K562 (cell line): ENCODE data around the gene CSRNP2. TPM values are rescaled to one million over a fixed set of nuclear protein-coding genes. Genes with fewer than 3 reads are reported as not detected.

Experiments
- BHLHE40 ChIP-seq: IDR thresholded peaks from 2 replicates; pipeline ENCODE4 v1.6.1; 2011; ENCODE audit warnings: low read length, improper control_type of control experiment
- CBFA2T2 ChIP-seq: fragments of 450-650 bp; conservative IDR thresholded peaks from 2 replicates; pipeline ENCODE4 v1.6.1; 2017; ENCODE audit warnings: mild to moderate bottlenecking
- COPS2 ChIP-seq: fragments of 450-650 bp; conservative IDR thresholded peaks from 2 replicates; pipeline ENCODE4 v1.6.1; 2016; ENCODE audit warnings: mild to moderate bottlenecking, moderate library complexity
- EGR1 ChIP-seq: fragments of 450-650 bp; conservative IDR thresholded peaks from 2 replicates; pipeline ENCODE4 v1.6.1; 2017; ENCODE audit warnings: mild to moderate bottlenecking
- FOXA1 ChIP-seq: fragments of 450-650 bp; IDR thresholded peaks from 2 replicates; pipeline ENCODE4 v1.6.1; 2016; ENCODE audit warnings: mild to moderate bottlenecking, borderline replicate concordance
- HEY1 ChIP-seq: fragments of 250-450 bp; sonication (Bioruptor Pico); IDR thresholded peaks from 2 replicates; pipeline ENCODE4 v1.5.0; 2020; ENCODE audit warnings: mild to moderate bottlenecking, moderate library complexity, borderline replicate concordance
- KLF6 ChIP-seq: fragments of 250-450 bp; sonication (Bioruptor Pico); IDR thresholded peaks from 2 replicates; pipeline ENCODE4 v1.4.0; 2020; ENCODE audit warnings: mild to moderate bottlenecking, moderate library complexity, borderline replicate concordance
- PCBP1 ChIP-seq: fragments of 200-400 bp; formaldehyde crosslinking; IDR thresholded peaks from 2 replicates; pipeline ENCODE4 v1.6.1; 2018; ENCODE audit warnings: mild to moderate bottlenecking, low read depth, low read length; ENCODE audit not compliant: poor library complexity, severe bottlenecking
- PTTG1 ChIP-seq: fragments of 450-650 bp; IDR thresholded peaks from 2 replicates; pipeline ENCODE4 v1.6.1; 2016; ENCODE audit warnings: low read depth, mild to moderate bottlenecking, missing genetic modification characterization, missing compliant biosample characterization
- RNF219 ChIP-seq: fragments of 250-450 bp; sonication (Bioruptor Pico); IDR thresholded peaks from 2 replicates; pipeline ENCODE4 v1.5.0; 2022; ENCODE audit warnings: mild to moderate bottlenecking
- RUNX1 ChIP-seq: sonication (generic); IDR thresholded peaks from 2 replicates; pipeline ENCODE4 v1.6.1; 2016; ENCODE audit warnings: antibody characterized with exemption, low read depth
- SMAD3 ChIP-seq: fragments of 450-650 bp; formaldehyde crosslinking; conservative IDR thresholded peaks from 2 replicates; pipeline ENCODE4 v1.4.0; 2020; ENCODE audit warnings: mild to moderate bottlenecking
- SRSF7 ChIP-seq: fragments of 200-400 bp; formaldehyde crosslinking; optimal IDR thresholded peaks from 2 replicates; pipeline ENCODE3; 2017; ENCODE audit warnings: mild to moderate bottlenecking, low read depth, low read length
- TEAD1 ChIP-seq, 2 experiments: fragments of 450-650 bp in 1 of 2; sonication (generic) in 1 of 2; formaldehyde crosslinking; IDR thresholded peaks; 2 replicates each; pipeline versions ENCODE4 v1.4.0 to v1.8.0; 2020 to 2022; ENCODE audit warnings: mild to moderate bottlenecking in 2 of 2, missing genetic modification reagents in 1 of 2
- TOE1 ChIP-seq, 2 experiments: fragments of 450-650 bp in 1 of 2; sonication (generic) in 1 of 2; formaldehyde crosslinking in 1 of 2; IDR thresholded peaks; 2 replicates each; pipeline versions ENCODE4 v1.7.1 to v1.8.0; 2016 to 2022; ENCODE audit warnings: borderline replicate concordance in 2 of 2, mild to moderate bottlenecking in 2 of 2, antibody characterized with exemption in 1 of 2, inconsistent platforms in 1 of 2, low read depth in 1 of 2, missing genetic modification reagents in 1 of 2, moderate library complexity in 1 of 2
- ZBTB7A ChIP-seq: IDR thresholded peaks from 2 replicates; pipeline ENCODE4 v1.6.1; 2011; ENCODE audit warnings: low read depth, mild to moderate bottlenecking, low read length, moderate library complexity, borderline replicate concordance; ENCODE audit not compliant: control insufficient read depth
- ZNF121 ChIP-seq: sonication (generic); formaldehyde crosslinking; conservative IDR thresholded peaks from 2 replicates; pipeline ENCODE4 v1.8.0; 2022; ENCODE audit warnings: missing genetic modification reagents
- ZNF174 ChIP-seq: fragments of 250-450 bp; sonication (Bioruptor Pico); IDR thresholded peaks from 2 replicates; pipeline ENCODE4 v1.4.0; 2020; ENCODE audit warnings: mild to moderate bottlenecking
- ZNF583 ChIP-seq: fragments of 250-450 bp; sonication (Bioruptor Pico); IDR thresholded peaks from 2 replicates; pipeline ENCODE4 v1.4.0; 2020
- ZNF696 ChIP-seq: fragments of 250-450 bp; sonication (Bioruptor Pico); conservative IDR thresholded peaks from 2 replicates; pipeline ENCODE4 v1.4.0; 2020; ENCODE audit warnings: mild to moderate bottlenecking, moderate library complexity
- ZNF75A ChIP-seq: fragments of 450-650 bp; formaldehyde crosslinking; IDR thresholded peaks from 2 replicates; pipeline ENCODE4 v1.4.0; 2020; ENCODE audit warnings: mild to moderate bottlenecking
- polyA plus RNA-seq, 8 experiments: library from polyadenylated mRNA; depleted of rRNA in 4 of 8; stranded (reverse) in 5 of 8; unstranded in 3 of 8; fragments of >200 nt; fragmentation: Nextera tagmentation in 2 of 8; fragmentation: Illumina TruSeq in 1 of 8; extraction: Ambion mirVana in 2 of 8; extraction: Trizol in 1 of 8; gene quantifications; 2 replicates each; pipeline versions ENCODE4 v1.2.1 to v1.2.3, GENCODE V29; 2011 to 2014; ENCODE audit warnings: inconsistent platforms in 1 of 8, missing spikeins in 1 of 8
- total RNA-seq, 7 experiments: library from RNA; depleted of rRNA in 6 of 7; stranded (reverse); fragments of >200 nt in 6 of 7; fragmentation: Illumina TruSeq in 2 of 7; extraction: Trizol in 2 of 7; gene quantifications; 2 replicates each; pipeline versions ENCODE4 v1.2.1 to v1.2.3, GENCODE V29; 2011 to 2021; ENCODE audit warnings: low replicate concordance in 1 of 7
- TF ChIP-seq, protein P1 (sequence below), 2 experiments: IDR thresholded peaks in 1 of 2; conservative IDR thresholded peaks in 1 of 2; 2 replicates each; pipeline ENCODE4 v1.6.1; 2016; ENCODE audit warnings: low read depth in 2 of 2, mild to moderate bottlenecking in 1 of 2, missing compliant biosample characterization in 1 of 2, missing genetic modification characterization in 1 of 2, moderate library complexity in 1 of 2

The CSRNP2 gene
- total and polyA plus RNA-seq, 9 of the 15 experiments (the other 6 are each of a cell fraction or from before 2014, with no cell fraction given), result 1.6 to 13.9 (median 5.9) TPM

DNA sequence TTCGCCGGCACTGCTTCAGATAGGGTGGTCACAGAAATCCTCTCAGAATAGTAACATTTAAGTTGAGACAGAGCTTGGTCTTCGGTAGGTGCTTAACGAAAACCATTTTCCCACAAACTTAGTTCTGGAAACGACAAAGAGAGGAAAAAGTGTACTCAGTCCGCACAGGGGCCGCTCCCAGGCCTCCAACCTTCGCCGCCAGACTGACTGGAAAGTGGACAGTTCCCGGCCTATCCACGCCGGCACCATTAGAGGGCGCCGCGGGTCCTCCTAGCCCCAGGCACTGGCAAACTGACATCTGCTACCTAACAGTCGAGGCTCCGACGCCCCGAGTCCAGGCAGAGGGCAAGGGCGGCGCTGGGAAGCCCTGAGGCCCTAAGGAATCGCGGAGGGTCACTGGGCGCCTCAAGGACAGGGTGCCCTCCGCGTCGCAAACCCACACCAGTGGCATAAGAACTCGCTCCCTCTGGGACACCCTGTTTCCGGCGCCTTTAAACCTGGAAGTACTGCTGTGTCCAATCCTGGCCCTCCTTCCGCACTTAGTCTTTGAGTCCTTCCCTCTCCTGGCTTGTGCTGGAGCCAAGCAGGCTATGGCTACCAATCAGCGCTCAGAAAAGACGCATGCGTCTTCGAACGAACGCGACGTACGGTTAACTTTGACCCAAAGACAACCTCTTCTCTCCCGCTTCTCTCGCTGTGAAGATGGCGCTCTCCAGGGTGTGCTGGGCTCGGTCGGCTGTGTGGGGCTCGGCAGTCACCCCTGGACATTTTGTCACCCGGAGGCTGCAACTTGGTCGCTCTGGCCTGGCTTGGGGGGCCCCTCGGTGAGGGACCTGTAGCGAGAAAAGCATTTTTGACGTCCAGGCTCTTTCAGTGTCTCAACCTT is 35.5 kb downstream of the CSRNP2 start, which contains the start of gene LETMD1 (continued):
- TF ChIP-seq BHLHE40, result no peak; the same call in 1 of the 2 replicates
- TF ChIP-seq ZNF696 (CRISPR knock-in tag), result no peak
- no peak for TF ChIP-seq SRSF7
- no peak for TF ChIP-seq ZNF174
- no peak for TF ChIP-seq PCBP1
- TF ChIP-seq TEAD1 (CRISPR knock-in tag; IDR thresholded peaks at IDR 0.05), result peak in 1 of 2 experiments; percentile 43; a peak in 2 of 4 replicates
- 0 out of 2 replicates have a peak, but pooled peaks have one; percentile 13 for TF ChIP-seq ZBTB7A
- TF ChIP-seq COPS2, result no peak
- TF ChIP-seq, protein P1, sequence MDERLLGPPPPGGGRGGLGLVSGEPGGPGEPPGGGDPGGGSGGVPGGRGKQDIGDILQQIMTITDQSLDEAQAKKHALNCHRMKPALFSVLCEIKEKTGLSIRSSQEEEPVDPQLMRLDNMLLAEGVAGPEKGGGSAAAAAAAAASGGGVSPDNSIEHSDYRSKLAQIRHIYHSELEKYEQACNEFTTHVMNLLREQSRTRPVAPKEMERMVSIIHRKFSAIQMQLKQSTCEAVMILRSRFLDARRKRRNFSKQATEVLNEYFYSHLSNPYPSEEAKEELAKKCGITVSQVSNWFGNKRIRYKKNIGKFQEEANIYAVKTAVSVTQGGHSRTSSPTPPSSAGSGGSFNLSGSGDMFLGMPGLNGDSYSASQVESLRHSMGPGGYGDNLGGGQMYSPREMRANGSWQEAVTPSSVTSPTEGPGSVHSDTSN (CRISPR knock-in tag; IDR thresholded peaks at IDR 0.05; ENCODE audit: low read depth), result no peak
- TF ChIP-seq, protein P1 (tag; conservative IDR thresholded peaks at IDR 0.05; ENCODE audit: low read depth), result no peak
- TF ChIP-seq ZNF75A (CRISPR knock-in tag), result no peak
- no peak for TF ChIP-seq CBFA2T2
- no peak for TF ChIP-seq HEY1
- TF ChIP-seq ZNF583 (CRISPR knock-in tag), result peak; percentile 71; the same call in 1 of the 2 replicates
- no peak for TF ChIP-seq PTTG1
- TF ChIP-seq KLF6 (CRISPR knock-in tag), result peak; percentile 66; the same call in 1 of the 2 replicates
- 0 out of 2 replicates have a peak, but pooled peaks have one; percentile 30 for TF ChIP-seq RNF219 (CRISPR knock-in tag)
- peak; percentile 66; the same call in 1 of the 2 replicates for TF ChIP-seq SMAD3
- TF ChIP-seq EGR1, result no peak
- no peak for TF ChIP-seq ZNF121 (CRISPR knock-in tag)
- no peak for TF ChIP-seq FOXA1
- TF ChIP-seq RUNX1, result no peak
- no peak; the same call in 1 of the 2 replicates for TF ChIP-seq TOE1 (IDR thresholded peaks at IDR 0.05; ENCODE audit: borderline replicate concordance)
- TF ChIP-seq TOE1 (CRISPR knock-in tag; IDR thresholded peaks at IDR 0.05; ENCODE audit: borderline replicate concordance, low read depth), result 0 out of 2 replicates have a peak, but pooled peaks have one; percentile 54
